B cell (primary cell): ENCODE measurements around the gene FAM3D.

Experiments used
- CTCF ChIP-seq: fragments of 200-600 bp; IDR thresholded peaks from one replicate; pipeline ENCODE4 v1.8.0; 2022; ENCODE audit warnings: antibody characterized with exemption, mild to moderate bottlenecking
- EZH2 ChIP-seq: IDR thresholded peaks from 2 replicates; pipeline ENCODE4 v1.6.1; 2012; ENCODE audit warnings: borderline replicate concordance, low read depth, mild to moderate bottlenecking, moderate library complexity, low read length; ENCODE audit not compliant: insufficient read depth, poor library complexity, severe bottlenecking

- TF ChIP-seq CTCF (no peak), EZH2 (no peak)
These were observed 13.5 kb upstream of the FAM3D start for GRCh38 chr3:58679974-58680666.
